HG02678 (cell line): ENCODE measurements around the gene LIN7A.

Experiments
- ATAC-seq: cut with Tn5 transposase; IDR thresholded peaks from one replicate; pipeline ENCODE4 v1.9.1; 2021; ENCODE audit warnings: mild to moderate bottlenecking, moderate library complexity; ENCODE audit not compliant: unreplicated experiment

LIN7A gene

GRCh38 chr12:80861641-80862378, 75.9 kb downstream of the LIN7A start:
- no peak for ATAC-seq

GRCh38 chr12:80860928-80861327, 76.8 kb downstream of the LIN7A start:
- ATAC-seq, result no peak

DNA sequence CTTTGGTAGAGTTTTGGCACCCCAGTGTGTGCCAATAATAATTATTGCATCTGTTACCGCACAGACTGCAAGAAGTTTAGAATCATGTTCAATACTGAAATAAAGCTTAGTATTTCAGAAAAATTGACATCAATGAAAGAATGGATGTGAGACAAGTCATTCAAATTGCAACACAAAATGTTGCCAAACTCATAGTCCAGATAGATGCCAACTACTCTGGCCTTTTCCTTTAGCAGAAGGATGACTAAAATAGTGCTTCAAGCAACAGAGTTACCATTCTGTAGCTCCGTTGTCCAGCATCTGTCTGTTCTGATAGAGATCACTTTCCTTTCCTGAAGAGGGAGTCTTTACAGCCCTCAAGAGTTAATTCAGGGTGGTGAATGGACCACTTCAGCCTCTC, 77.5 kb downstream of the LIN7A start:
- no peak for ATAC-seq

- no peak for ATAC-seq
Measured at GRCh38 chr12:80858356-80858755, 79.4 kb downstream of the LIN7A start.

DNA sequence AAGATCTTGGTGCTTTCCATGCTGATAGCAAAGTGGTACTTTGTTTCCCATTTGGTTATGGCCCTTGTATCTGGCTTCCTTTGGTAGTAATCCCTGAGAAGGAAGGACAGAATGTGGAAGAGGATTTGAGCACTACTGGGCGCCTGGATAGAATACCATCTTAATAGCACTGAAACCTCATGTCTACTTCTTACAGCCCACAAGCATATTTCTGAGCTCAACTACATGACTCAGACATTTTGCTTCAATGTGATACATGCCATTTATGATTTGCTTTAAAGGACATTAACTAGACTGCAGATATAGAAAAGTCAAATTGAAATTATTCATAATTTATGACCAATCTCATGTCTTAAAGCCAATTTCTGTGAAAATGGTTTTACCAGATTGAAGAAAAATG, 80.4 kb downstream of the LIN7A start:
- ATAC-seq, result no peak

GRCh38 chr12:80849337-80849736, 88.4 kb downstream of the LIN7A start:
- no peak for ATAC-seq

DNA sequence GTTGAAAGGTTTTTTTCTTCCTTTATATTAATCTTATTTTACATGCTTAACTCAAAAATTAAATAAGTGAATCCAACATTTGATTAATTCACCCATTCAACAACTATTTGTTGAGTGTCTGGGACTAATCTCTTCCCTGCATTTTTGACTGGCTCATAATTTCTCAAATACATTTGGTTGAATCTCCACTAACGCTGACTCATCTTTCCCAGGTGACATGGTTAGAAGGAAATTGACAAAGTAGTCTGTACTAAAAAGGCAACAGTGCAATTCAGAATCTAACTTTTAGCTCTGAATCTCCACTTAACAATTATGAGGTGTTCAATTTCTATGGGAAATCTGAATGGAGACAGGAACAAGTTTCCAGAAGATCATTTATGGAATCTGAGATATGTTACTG, 88.9 kb downstream of the LIN7A start:
- no peak for ATAC-seq

- ATAC-seq, result no peak
Measured at GRCh38 chr12:80847575-80847974, 90.2 kb downstream of the LIN7A start.

DNA sequence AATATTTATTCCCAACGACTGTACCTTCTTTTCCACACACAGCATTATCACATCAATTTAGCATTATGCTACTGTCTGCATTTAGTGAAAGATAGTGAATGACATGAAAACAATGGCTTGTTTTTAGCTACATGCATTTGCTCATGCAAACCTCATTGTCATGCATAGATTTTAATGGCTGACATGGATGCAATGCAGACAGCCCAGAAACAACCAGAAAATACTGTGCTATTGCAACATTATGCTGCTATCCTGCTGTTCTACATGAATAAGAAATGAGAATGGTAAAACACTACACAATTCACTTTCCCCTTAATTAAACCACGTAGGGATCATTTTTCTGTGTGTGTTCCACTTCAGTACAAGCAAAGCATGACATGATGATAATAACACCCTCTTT, 90.8 kb downstream of the LIN7A start:
- no peak for ATAC-seq

GRCh38 chr12:80845639-80846038, 92.1 kb downstream of the LIN7A start:
- no peak for ATAC-seq

DNA sequence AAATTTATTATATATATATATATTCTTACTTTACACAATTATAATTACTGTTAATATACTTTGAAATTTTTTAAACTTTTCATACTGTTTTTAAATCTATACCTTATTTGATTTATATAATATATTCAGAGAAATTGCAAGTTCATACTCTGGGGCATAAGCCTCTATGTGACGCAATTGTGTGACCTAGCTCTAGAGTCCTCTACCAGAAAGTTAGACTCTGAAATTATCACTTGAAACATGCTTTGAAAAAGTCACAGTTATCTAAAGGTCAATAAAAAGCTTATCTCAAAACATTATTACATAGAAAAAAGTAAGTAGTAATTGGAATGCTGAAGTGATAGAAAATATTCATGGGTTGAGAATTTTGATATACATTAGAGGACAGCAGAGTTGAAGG, 93.8 kb downstream of the LIN7A start:
- no peak for ATAC-seq

GRCh38 chr12:80838708-80839107, 99.0 kb downstream of the LIN7A start:
- ATAC-seq, result peak; percentile 40

DNA sequence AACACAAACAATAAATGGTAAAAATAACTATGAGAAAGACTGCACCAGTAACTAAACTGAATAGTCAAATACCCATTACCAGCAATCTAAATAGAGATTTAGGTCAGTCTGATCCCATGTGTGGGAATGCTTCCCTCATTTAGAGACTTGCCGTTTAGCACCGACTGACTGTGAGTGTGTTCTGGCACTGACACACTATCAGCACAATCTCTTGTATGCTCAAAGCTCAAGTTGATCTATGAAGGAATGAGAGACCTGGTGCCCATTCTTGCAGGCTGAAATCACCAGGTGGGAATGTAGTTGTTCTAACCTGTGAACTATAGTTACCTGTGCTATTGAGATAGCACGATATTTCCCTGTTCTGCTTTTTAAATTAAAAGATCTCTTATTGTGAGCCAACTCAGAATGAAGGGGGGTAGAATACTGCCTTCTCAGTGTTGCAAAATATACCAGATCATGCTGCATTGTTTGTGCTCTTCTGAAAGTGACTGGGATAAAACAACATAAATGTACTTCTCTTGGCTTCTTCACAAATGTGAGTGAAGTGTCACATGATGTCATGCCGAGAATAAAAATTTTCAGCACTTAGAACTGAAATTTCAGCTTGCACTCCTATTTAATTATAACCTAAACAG, 99.6 kb downstream of the LIN7A start:
- ATAC-seq, result peak; percentile 15

GRCh38 chr12:80837342-80837978, 100.3 kb downstream of the LIN7A start:
- ATAC-seq, result peak; percentile 53

GRCh38 chr12:80834724-80835123, 103.0 kb downstream of the LIN7A start:
- ATAC-seq, result no peak

- ATAC-seq, result no peak
Measured at GRCh38 chr12:80830533-80831088, 107.1 kb downstream of the LIN7A start.

DNA sequence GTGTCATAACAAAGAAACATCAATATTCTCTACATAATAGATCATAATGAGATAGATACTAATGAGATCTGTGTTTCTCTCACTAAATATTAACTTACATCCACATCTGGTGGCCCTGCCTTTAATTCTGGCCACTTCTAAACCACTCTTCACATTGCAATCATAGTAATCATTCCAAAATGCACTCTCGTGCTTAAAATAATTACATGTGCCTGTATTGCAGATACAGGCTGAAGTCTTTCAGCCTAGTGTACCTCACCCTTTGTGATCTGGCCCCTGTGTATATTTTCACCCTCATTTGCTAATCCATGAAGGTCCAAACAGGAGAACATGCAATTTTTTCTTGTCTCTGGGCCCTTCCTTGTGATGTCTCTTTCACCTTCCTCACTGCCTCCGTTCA, 108.0 kb downstream of the LIN7A start:
- ATAC-seq, result no peak

- ATAC-seq, result no peak
Measured at GRCh38 chr12:80825506-80825905, 112.2 kb downstream of the LIN7A start.

DNA sequence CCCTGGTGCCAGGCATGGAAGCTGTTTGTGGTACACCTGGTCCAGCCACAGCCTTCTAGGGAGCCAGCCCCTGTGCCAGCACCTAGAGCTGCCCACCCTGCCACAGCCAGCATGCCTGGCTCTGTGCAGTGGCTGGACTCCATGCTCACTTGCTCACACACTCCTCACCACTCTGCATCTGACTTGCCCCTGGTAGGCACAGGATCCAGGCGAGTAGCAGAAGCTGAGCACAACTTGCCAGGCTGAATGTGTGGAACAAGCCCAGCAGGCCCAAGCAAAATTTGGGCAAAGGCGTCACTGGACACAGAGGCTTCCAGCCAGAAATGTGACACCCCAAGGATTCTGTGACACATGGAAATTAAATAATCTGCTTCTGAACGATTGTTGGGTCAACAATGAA, 114.3 kb downstream of the LIN7A start:
- no peak for ATAC-seq

DNA sequence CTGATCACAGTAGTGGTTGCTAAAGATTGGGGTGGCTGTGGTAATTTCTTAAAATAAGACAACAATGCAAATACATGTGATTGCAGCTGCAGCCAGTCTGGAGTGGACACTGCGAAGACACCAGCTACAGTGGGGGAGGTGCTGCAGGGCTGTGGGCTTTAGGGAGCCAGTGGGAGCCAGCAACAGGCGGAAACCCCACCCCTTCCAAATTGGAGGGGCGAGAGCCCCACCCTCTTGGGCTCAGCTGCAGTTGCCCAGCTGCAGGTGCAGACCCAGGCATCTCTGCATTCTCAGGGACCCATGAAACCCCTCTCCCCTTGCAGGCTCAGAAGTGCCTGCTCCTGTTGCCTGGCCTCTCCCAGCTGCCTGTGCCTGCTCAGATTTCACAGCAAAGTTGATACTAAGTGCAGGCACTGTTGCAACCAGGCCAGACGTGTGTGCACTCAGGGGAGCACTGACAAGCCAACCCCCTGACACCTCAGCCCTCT, 116.2 kb downstream of the LIN7A start:
- no peak for ATAC-seq

GRCh38 chr12:80818878-80819277, 118.9 kb downstream of the LIN7A start:
- no peak for ATAC-seq

DNA sequence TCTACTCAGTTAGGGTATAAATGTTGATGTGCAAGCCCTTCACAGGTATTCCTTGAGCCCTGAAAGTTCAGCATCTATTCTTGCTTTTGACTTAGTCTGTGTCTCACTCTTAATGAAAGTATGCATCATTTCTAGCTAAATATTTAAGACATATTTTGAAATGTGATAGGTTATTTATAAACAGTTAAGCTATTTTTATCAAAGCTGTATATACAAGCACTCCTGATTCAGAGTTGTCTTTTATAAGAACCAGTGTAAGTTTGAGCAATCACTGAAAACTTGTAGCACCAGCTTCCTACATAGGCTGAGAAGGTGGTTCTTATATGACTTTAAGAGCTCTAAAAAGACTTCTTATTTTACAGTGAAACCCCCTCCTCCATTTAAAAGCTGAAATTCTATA, 122.4 kb downstream of the LIN7A start:
- ATAC-seq, result no peak
